Lung (tissue), 12 donors: ENCODE data around the gene CASK. TPM values are rescaled to one million over a fixed set of nuclear protein-coding genes. Genes with fewer than 3 reads are reported as not detected.
A peak's percentile ranks its signal among the peaks of the same experiment; 100 is the strongest.

Experiments
- ATAC-seq: fragments of 200-7000 bp; cut with Tn5 transposase; one replicate; pipeline ENCODE4 v1.9.1; 2020; ENCODE audit warnings: moderate number of reproducible peaks; ENCODE audit not compliant: insufficient read depth, low FRiP score
- DNase-seq, 3 donors: peaks; one replicate each; pipeline ENCODE4 v3.0.0-alpha.2; 2013 to 2017
- H3K27ac ChIP-seq, 2 donors: one replicate each; pipeline ENCODE4 v1.5.1; 2013; ENCODE audit warnings: mild to moderate bottlenecking in 2 of 2, moderate library complexity in 2 of 2, control low read depth in 1 of 2, inconsistent platforms in 1 of 2, low read depth in 1 of 2, low read length in 1 of 2
- H3K27me3 ChIP-seq, 3 donors: one replicate each; pipeline ENCODE4 v1.5.1; 2013; ENCODE audit warnings: low read length in 2 of 3; ENCODE audit not compliant: control insufficient read depth in 3 of 3, insufficient read depth in 3 of 3
- H3K36me3 ChIP-seq, 4 donors: one replicate each; pipeline ENCODE4 v1.5.1; 2013; ENCODE audit warnings: low read length in 4 of 4, mild to moderate bottlenecking in 1 of 4, moderate library complexity in 1 of 4; ENCODE audit not compliant: control insufficient read depth in 4 of 4, insufficient read depth in 4 of 4
- H3K4me1 ChIP-seq, 5 donors: one replicate each; pipeline ENCODE4 v1.5.1; 2013; ENCODE audit warnings: low read length in 5 of 5, mild to moderate bottlenecking in 2 of 5, moderate library complexity in 1 of 5; ENCODE audit not compliant: control insufficient read depth in 5 of 5, insufficient read depth in 5 of 5
- H3K4me3 ChIP-seq: one replicate; pipeline ENCODE4 v1.5.1; 2013; ENCODE audit warnings: mild to moderate bottlenecking, control low read depth, moderate library complexity
- H3K9ac ChIP-seq, 2 donors: one replicate each; pipeline ENCODE4 v1.5.1; 2013; ENCODE audit warnings: low read length in 2 of 2, control low read depth in 1 of 2; ENCODE audit not compliant: insufficient read depth in 1 of 2
- H3K9me3 ChIP-seq, 4 donors: one replicate each; pipeline ENCODE4 v1.5.1; 2013; ENCODE audit warnings: low read length in 3 of 4, mild to moderate bottlenecking in 1 of 4, moderate library complexity in 1 of 4; ENCODE audit not compliant: control insufficient read depth in 4 of 4, insufficient read depth in 3 of 4
- CTCF ChIP-seq: IDR thresholded peaks from 2 replicates; pipeline ENCODE4 v1.5.1; 2012; ENCODE audit warnings: mild to moderate bottlenecking; ENCODE audit errors: control extremely low read depth, extremely low read depth
- WGBS, 2 donors: extraction: QIAGEN DNeasy Blood & Tissue Kit; methylation state at CpG; one replicate each; pipeline ENCODE4 v1.1.7; 2013; 5-methylcytosine and 5-hydroxymethylcytosine counted together
- polyA plus RNA-seq, 2 donors: library from polyadenylated mRNA; stranded (reverse); fragments of 200-250 nt; gene quantifications; one replicate each; pipeline ENCODE4 v1.2.1, GENCODE V29; 2013
- total RNA-seq, 2 donors: library from RNA; depleted of rRNA in 1 of 2; stranded (reverse); fragments of >200 nt in 1 of 2; gene quantifications; one replicate each; pipeline ENCODE4 v1.2.1, GENCODE V29; 2014 to 2021
- donor health status: control.
- donor health status: control.
- donor health status: Bipolar disorder and iron deficiency.
- donor health status: healthy.
- donor health status: DM: yes; HTN: yes; CAD: no.

Gene CASK
- total and polyA plus RNA-seq, 4 donors: 8.2 to 68.1 (median 30.6) TPM

GRCh38 chrX:41828826-41829225 lies 94.5 kb downstream of the CASK start:
- H3K4me1 ChIP-seq: peaks cover 0 to 3% (median 0%) of the 10 kb centered on the region in 5 donors
- H3K4me3 ChIP-seq: no peak overlapping the region
- ATAC-seq: no peak
- 89 to 90% methylated on average over 1 of the region's 1 CpG for WGBS, 2 donors
- no peak overlapping the region for H3K9ac ChIP-seq
- no peak for DNase-seq
- peaks cover 0 to 21% (median 0%) of the 10 kb centered on the region in 3 donors for H3K27me3 ChIP-seq
- H3K9me3 ChIP-seq: no peaks in the 10 kb centered on the region
- no peak overlapping the region for H3K27ac ChIP-seq
- H3K36me3 ChIP-seq: no peaks in the 10 kb centered on the region
- TF ChIP-seq CTCF: no peak

- Histone ChIP-seq H3K4me3 (no peak overlapping the region), H3K9me3 (no peaks in the 10 kb centered on the region), H3K9ac (no peak overlapping the region), H3K36me3 (no peaks in the 10 kb centered on the region), H3K27ac (no peak overlapping the region), H3K27me3 (peaks cover 0 to 21% (median 0%) of the 10 kb centered on the region in 3 donors), H3K4me1 (peaks cover 0 to 3% (median 0%) of the 10 kb centered on the region in 5 donors)
- no peak for DNase-seq
- no peak for TF ChIP-seq CTCF
- no peak for ATAC-seq
These were observed 95.5 kb downstream of the CASK start for GRCh38 chrX:41827886-41828285.

GRCh38 chrX:41825796-41826195 lies 97.6 kb downstream of the CASK start:
- ATAC-seq (no peak), DNase-seq (peak in 1 of 3 donors; percentile 10)
- Histone ChIP-seq H3K9ac (no peak overlapping the region), H3K9me3 (no peaks in the 10 kb centered on the region), H3K36me3 (no peaks in the 10 kb centered on the region), H3K27ac (no peak overlapping the region), H3K4me3 (no peak overlapping the region), H3K4me1 (peaks cover 0 to 3% (median 0%) of the 10 kb centered on the region in 5 donors), H3K27me3 (peaks cover 0 to 21% (median 0%) of the 10 kb centered on the region in 3 donors)
- 54 to 74% methylated on average over 2 of the region's 2 CpGs for WGBS, 2 donors
- TF ChIP-seq CTCF: no peak

- TF ChIP-seq CTCF: no peak
- 75 to 80% methylated on average over 3 of the region's 3 CpGs for WGBS, 2 donors
- no peaks in the 10 kb centered on the region for H3K36me3 ChIP-seq
These were observed 98.8 kb downstream of the CASK start for GRCh38 chrX:41824551-41824950.

More at GRCh38 chrX:41824551-41824950, 98.8 kb downstream of the CASK start:
- Histone ChIP-seq H3K4me3 (no peak overlapping the region), H3K4me1 (peaks cover 0 to 3% (median 0%) of the 10 kb centered on the region in 5 donors), H3K27ac (no peak overlapping the region), H3K27me3 (peaks cover 0 to 21% (median 0%) of the 10 kb centered on the region in 3 donors), H3K9ac (no peak overlapping the region), H3K9me3 (no peaks in the 10 kb centered on the region)
- DNase-seq (no peak), ATAC-seq (no peak)
